ENCODE results near the gene MTUS2.

Gene MTUS2

DNA sequence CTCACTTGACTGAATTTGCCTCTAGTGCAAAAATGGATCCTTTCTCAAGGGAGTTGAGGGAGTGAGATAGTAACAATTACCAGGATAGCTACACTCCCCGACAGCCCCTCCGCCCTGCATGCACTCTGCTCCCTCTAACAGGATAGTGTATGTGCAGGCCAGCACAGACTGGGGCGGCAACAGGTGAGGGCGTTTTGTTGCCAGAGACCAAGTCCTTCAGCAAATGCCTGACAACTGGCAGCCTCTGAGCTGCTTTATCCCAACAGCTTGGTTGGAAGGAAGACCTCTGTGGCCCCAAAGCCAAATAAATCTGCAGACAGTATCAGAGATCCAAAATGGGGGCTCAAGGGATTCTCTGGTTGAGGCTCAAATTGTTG, 688.7 kb downstream of the MTUS2 start:
- H3K27me3 ChIP-seq (ENCODE audit: insufficient read depth, poor library complexity, severe bottlenecking) = no peaks in the 10 kb centered on the region
- H3K4me3 ChIP-seq (replicated peaks; ENCODE audit: insufficient read depth, low read length) = no peak overlapping the region
- DNase-seq (ENCODE audit: low read depth in 1 of 2, low spot score in 1 of 2) = no peak
- no peak overlapping the region for H3K27ac ChIP-seq (replicated peaks)
- TF ChIP-seq POLR2AphosphoS5 (IDR thresholded peaks at IDR 0.05; ENCODE audit: low read depth) (no peak), SPI1 (IDR thresholded peaks at IDR 0.05; ENCODE audit: borderline replicate concordance, low read depth) (no peak), GABPA (IDR thresholded peaks at IDR 0.05; ENCODE audit: low read depth) (no peak)
- TF ChIP-seq, protein P1, sequence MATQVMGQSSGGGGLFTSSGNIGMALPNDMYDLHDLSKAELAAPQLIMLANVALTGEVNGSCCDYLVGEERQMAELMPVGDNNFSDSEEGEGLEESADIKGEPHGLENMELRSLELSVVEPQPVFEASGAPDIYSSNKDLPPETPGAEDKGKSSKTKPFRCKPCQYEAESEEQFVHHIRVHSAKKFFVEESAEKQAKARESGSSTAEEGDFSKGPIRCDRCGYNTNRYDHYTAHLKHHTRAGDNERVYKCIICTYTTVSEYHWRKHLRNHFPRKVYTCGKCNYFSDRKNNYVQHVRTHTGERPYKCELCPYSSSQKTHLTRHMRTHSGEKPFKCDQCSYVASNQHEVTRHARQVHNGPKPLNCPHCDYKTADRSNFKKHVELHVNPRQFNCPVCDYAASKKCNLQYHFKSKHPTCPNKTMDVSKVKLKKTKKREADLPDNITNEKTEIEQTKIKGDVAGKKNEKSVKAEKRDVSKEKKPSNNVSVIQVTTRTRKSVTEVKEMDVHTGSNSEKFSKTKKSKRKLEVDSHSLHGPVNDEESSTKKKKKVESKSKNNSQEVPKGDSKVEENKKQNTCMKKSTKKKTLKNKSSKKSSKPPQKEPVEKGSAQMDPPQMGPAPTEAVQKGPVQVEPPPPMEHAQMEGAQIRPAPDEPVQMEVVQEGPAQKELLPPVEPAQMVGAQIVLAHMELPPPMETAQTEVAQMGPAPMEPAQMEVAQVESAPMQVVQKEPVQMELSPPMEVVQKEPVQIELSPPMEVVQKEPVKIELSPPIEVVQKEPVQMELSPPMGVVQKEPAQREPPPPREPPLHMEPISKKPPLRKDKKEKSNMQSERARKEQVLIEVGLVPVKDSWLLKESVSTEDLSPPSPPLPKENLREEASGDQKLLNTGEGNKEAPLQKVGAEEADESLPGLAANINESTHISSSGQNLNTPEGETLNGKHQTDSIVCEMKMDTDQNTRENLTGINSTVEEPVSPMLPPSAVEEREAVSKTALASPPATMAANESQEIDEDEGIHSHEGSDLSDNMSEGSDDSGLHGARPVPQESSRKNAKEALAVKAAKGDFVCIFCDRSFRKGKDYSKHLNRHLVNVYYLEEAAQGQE (IDR thresholded peaks at IDR 0.05; ENCODE audit: insufficient replicate concordance, low read depth) = no peak
- TF ChIP-seq, protein P2, sequence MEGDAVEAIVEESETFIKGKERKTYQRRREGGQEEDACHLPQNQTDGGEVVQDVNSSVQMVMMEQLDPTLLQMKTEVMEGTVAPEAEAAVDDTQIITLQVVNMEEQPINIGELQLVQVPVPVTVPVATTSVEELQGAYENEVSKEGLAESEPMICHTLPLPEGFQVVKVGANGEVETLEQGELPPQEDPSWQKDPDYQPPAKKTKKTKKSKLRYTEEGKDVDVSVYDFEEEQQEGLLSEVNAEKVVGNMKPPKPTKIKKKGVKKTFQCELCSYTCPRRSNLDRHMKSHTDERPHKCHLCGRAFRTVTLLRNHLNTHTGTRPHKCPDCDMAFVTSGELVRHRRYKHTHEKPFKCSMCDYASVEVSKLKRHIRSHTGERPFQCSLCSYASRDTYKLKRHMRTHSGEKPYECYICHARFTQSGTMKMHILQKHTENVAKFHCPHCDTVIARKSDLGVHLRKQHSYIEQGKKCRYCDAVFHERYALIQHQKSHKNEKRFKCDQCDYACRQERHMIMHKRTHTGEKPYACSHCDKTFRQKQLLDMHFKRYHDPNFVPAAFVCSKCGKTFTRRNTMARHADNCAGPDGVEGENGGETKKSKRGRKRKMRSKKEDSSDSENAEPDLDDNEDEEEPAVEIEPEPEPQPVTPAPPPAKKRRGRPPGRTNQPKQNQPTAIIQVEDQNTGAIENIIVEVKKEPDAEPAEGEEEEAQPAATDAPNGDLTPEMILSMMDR (IDR thresholded peaks at IDR 0.05; ENCODE audit: insufficient read depth, low read length) = no peak

DNA sequence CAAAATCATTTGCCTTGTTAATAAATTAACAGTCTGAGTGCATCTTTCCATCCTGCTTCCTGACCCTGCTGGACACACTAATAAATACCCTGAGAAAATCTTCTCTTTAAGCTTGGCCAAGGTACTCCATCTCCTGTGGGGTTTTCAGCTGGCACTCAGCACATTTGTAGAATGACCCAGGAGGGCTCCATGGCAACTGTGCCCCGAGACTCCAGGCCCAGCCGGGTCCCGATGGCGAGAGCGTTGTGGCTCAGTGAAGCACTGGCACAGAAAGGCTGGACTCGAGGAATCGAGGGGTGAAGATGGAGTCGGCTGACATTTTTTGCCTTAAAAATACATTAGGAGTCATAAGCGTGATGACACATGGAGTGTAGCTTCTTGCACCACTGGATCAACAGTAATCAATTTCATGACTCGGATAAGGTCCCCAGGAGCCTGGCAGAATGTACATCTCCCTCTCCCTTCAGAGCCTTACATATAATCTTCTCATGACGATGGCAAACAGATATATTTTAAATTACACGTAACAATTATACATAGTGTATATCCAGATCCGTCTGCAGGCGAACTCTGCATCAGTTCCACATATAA, 690.0 kb downstream of the MTUS2 start:
- Histone ChIP-seq H3K27ac (replicated peaks) (no peak overlapping the region), H3K27me3 (ENCODE audit: insufficient read depth, poor library complexity, severe bottlenecking) (no peaks in the 10 kb centered on the region), H3K4me3 (replicated peaks; ENCODE audit: insufficient read depth, low read length) (no peak overlapping the region)
- TF ChIP-seq, protein P2 (IDR thresholded peaks at IDR 0.05; ENCODE audit: insufficient read depth, low read length) = no peak
- no peak for TF ChIP-seq POLR2AphosphoS5 (IDR thresholded peaks at IDR 0.05; ENCODE audit: low read depth)
- TF ChIP-seq GABPA (IDR thresholded peaks at IDR 0.05; ENCODE audit: low read depth) = no peak
- no peak for DNase-seq (ENCODE audit: low read depth in 1 of 2, low spot score in 1 of 2)

DNA sequence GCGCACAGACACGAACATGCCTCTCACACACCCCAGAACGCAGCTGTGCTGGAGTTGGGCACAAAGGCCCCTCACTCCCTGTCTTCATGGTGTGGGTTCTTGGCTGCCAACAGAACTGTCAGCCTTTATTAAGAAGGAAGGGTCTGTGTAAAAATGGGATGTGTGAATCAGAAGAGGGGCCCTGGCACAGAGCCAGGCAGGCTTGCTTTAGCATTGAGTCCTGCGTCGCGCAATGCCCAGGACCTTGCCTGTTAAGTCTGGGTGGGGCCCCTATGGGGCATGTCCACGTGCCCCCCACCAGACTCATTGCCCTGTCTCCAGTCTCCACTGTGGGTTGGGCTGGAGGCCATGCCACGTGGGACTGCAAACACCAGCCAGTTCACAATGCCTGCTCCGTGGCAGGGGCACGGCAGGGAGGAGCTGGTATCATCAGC, 690.5 kb downstream of the MTUS2 start:
- no peak overlapping the region for H3K4me3 ChIP-seq (replicated peaks; ENCODE audit: insufficient read depth, low read length)
- H3K27ac ChIP-seq (replicated peaks) = no peak overlapping the region
- no peak for DNase-seq (ENCODE audit: low read depth in 1 of 2, low spot score in 1 of 2)
- H3K27me3 ChIP-seq (ENCODE audit: insufficient read depth, poor library complexity, severe bottlenecking) = no peaks in the 10 kb centered on the region
- TF ChIP-seq, protein P2 (IDR thresholded peaks at IDR 0.05; ENCODE audit: insufficient read depth, low read length) = no peak
- TF ChIP-seq SPI1 (IDR thresholded peaks at IDR 0.05; ENCODE audit: borderline replicate concordance, low read depth) (no peak), GABPA (IDR thresholded peaks at IDR 0.05; ENCODE audit: low read depth) (no peak), POLR2AphosphoS5 (IDR thresholded peaks at IDR 0.05; ENCODE audit: low read depth) (no peak)
- TF ChIP-seq, protein P1 (IDR thresholded peaks at IDR 0.05; ENCODE audit: insufficient replicate concordance, low read depth) = no peak

Measured in HL-60 (cell line).